ENCODE measurements around the gene TNRC18. TPM values are rescaled to one million over a fixed set of nuclear protein-coding genes. Genes with fewer than 3 reads are reported as not detected.

TNRC18 gene
- total RNA-seq, 4 donors from 2014 or later: 87.6 to 218 (median 124) TPM

GRCh38 chr7:5429857-5430611 lies 6.4 kb upstream of the TNRC18 start:
- Histone ChIP-seq H3K27me3 (no peaks in the 10 kb centered on the region), H3K36me3 (peaks cover 0 to 5% of the 10 kb centered on the region in 2 donors), H3K4me1 (peaks cover 0 to 37% (median 12%) of the 10 kb centered on the region in 3 donors), H3K9me3 (no peaks in the 10 kb centered on the region), H3K4me3 (peak overlapping the region; percentile 89 to 98), H3K27ac (peak overlapping the region; percentile 92 to 100 (median 100))
- ATAC-seq: peak; percentile 10
- no peak for TF ChIP-seq EP300 (IDR thresholded peaks at IDR 0.05)
- TF ChIP-seq POLR2A (IDR thresholded peaks at IDR 0.05): no peak
- no peak for TF ChIP-seq POLR2AphosphoS5 (IDR thresholded peaks at IDR 0.05)
- no peak for TF ChIP-seq CTCF (IDR thresholded peaks at IDR 0.05)
- 27% methylated on average over 3 of the region's 30 CpGs; no CpG with 5 or more reads in 1 of the 2 donors for WGBS, 2 donors (ENCODE audit: low coverage in 1 of 2)

GRCh38 chr7:5429253-5429856 lies 5.7 kb upstream of the TNRC18 start:
- no peak for ATAC-seq
- H3K27me3 ChIP-seq: no peaks in the 10 kb centered on the region
- peaks cover 0 to 5% of the 10 kb centered on the region in 2 donors for H3K36me3 ChIP-seq
- peak overlapping the region; percentile 92 to 100 (median 100) for H3K27ac ChIP-seq
- TF ChIP-seq CTCF (IDR thresholded peaks at IDR 0.05) (no peak), EP300 (IDR thresholded peaks at IDR 0.05) (no peak), POLR2A (IDR thresholded peaks at IDR 0.05) (no peak)
- peaks cover 0 to 37% (median 12%) of the 10 kb centered on the region in 3 donors for H3K4me1 ChIP-seq
- H3K9me3 ChIP-seq: no peaks in the 10 kb centered on the region
- H3K4me3 ChIP-seq: peak overlapping the region; percentile 89 to 98
- 13% methylated on average over 3 of the region's 31 CpGs; no CpG with 5 or more reads in 1 of the 2 donors for WGBS, 2 donors (ENCODE audit: low coverage in 1 of 2)

- Histone ChIP-seq H3K4me1 (peaks cover 0 to 37% (median 12%) of the 10 kb centered on the region in 3 donors), H3K4me3 (peak overlapping the region; percentile 89 to 98), H3K36me3 (peaks cover 0 to 5% of the 10 kb centered on the region in 2 donors), H3K27me3 (no peaks in the 10 kb centered on the region), H3K27ac (peak overlapping the region; percentile 92 to 100 (median 100)), H3K9me3 (no peaks in the 10 kb centered on the region)
- TF ChIP-seq POLR2AphosphoS5 (IDR thresholded peaks at IDR 0.05): peak; percentile 57
- TF ChIP-seq EP300 (IDR thresholded peaks at IDR 0.05): no peak
- peak in 1 of 2 donors; percentile 32 for TF ChIP-seq POLR2A (IDR thresholded peaks at IDR 0.05)
- peak in 3 of 4 experiments; percentile 24 to 30 (median 28) for TF ChIP-seq CTCF (IDR thresholded peaks at IDR 0.05)
- 42 to 52% methylated on average over 5 to 8 of the region's 46 CpGs for WGBS, 2 donors (ENCODE audit: low coverage in 1 of 2)
- ATAC-seq: peak; percentile 18
Observed at GRCh38 chr7:5428478-5429252, 5.0 kb upstream of the TNRC18 start.

GRCh38 chr7:5426226-5426475 lies 2.5 kb upstream of the TNRC18 start:
- TF ChIP-seq EP300 (IDR thresholded peaks at IDR 0.05) (no peak), POLR2AphosphoS5 (IDR thresholded peaks at IDR 0.05) (no peak), POLR2A (IDR thresholded peaks at IDR 0.05) (no peak), CTCF (IDR thresholded peaks at IDR 0.05) (no peak)
- WGBS, 2 donors (ENCODE audit: low coverage in 1 of 2): 0% methylated on average over 8 to 13 of the region's 13 CpGs
- no peaks in the 10 kb centered on the region for H3K36me3 ChIP-seq
- H3K27me3 ChIP-seq: no peaks in the 10 kb centered on the region
- peak overlapping the region; percentile 89 to 98 for H3K4me3 ChIP-seq
- H3K9me3 ChIP-seq: no peaks in the 10 kb centered on the region
- peak overlapping the region; percentile 92 to 100 (median 100) for H3K27ac ChIP-seq
- H3K4me1 ChIP-seq: peaks cover 0 to 37% (median 12%) of the 10 kb centered on the region in 3 donors
- ATAC-seq: no peak
